Breast epithelium (tissue), 4 donors: Measurements from ENCODE around the gene POLDIP2. TPM values are rescaled to one million over a fixed set of nuclear protein-coding genes. Genes with fewer than 3 reads are reported as not detected.

Experiments used
- DNase-seq, 2 donors: peaks; one replicate each; pipeline ENCODE4 v3.0.0-alpha.2; 2019; ENCODE audit warnings: low spot score in 2 of 2
- H3K27ac ChIP-seq, 2 donors: fragments of 200-600 bp; sonication (generic) in 1 of 2; one replicate each; pipeline ENCODE4 v1.5.1; 2016 to 2019; ENCODE audit warnings: mild to moderate bottlenecking in 1 of 2
- H3K27me3 ChIP-seq, 2 donors: fragments of 200-600 bp; sonication (generic) in 1 of 2; one replicate each; pipeline versions ENCODE4 v1.5.1 to v1.6.0; 2017 to 2019; ENCODE audit warnings: control low read depth in 1 of 2, mild to moderate bottlenecking in 1 of 2
- H3K36me3 ChIP-seq: fragments of 200-600 bp; one replicate; pipeline ENCODE4 v1.5.1; 2019
- H3K4me1 ChIP-seq, 2 donors: fragments of 200-600 bp; sonication (generic); one replicate each; pipeline ENCODE4 v1.5.1; 2016 to 2019; ENCODE audit warnings: control low read depth in 1 of 2
- H3K4me3 ChIP-seq, 3 donors: fragments of 200-600 bp; sonication (generic); 1 replicate in 2 of 3; 2 replicates in 1 of 3; pipeline ENCODE4 v1.5.1; 2016 to 2019; ENCODE audit warnings: mild to moderate bottlenecking in 3 of 3, moderate library complexity in 2 of 3
- H3K9me3 ChIP-seq, 2 donors: fragments of 200-600 bp; sonication (generic) in 1 of 2; one replicate each; pipeline ENCODE4 v1.5.1; 2016 to 2019; ENCODE audit warnings: control low read depth in 1 of 2
- POLR2A ChIP-seq: fragments of 450-650 bp; IDR thresholded peaks from one replicate; pipeline ENCODE4 v1.6.1; 2016; ENCODE audit warnings: antibody characterized with exemption, mild to moderate bottlenecking, moderate library complexity
- POLR2AphosphoS5 ChIP-seq, 3 donors: sonication (generic); formaldehyde crosslinking; IDR thresholded peaks; one replicate each; pipeline ENCODE4 v1.6.1; 2017; ENCODE audit warnings: antibody characterized with exemption in 3 of 3
- intact Hi-C: fragments of 100-400 bp; cut with DNase I; formaldehyde crosslinking; loops from one replicate; pipeline ENCODE4 v1.15.1; 2023; ENCODE audit warnings: low total_unique reads
- total RNA-seq, 3 donors: library from RNA; depleted of rRNA; stranded (reverse); fragments of >200 nt; gene quantifications; one replicate each; pipeline ENCODE4 v1.1.0, GENCODE V29; 2016
- TF ChIP-seq, protein P1 (sequence below), 3 donors: fragments of 450-650 bp; IDR thresholded peaks; one replicate each; pipeline ENCODE4 v1.5.1; 2016 to 2017; ENCODE audit warnings: antibody characterized with exemption in 3 of 3, mild to moderate bottlenecking in 3 of 3, moderate library complexity in 3 of 3

Gene POLDIP2
- total RNA-seq, 3 donors from 2014 or later = 64.5 to 85.0 (median 69.8) TPM

DNA sequence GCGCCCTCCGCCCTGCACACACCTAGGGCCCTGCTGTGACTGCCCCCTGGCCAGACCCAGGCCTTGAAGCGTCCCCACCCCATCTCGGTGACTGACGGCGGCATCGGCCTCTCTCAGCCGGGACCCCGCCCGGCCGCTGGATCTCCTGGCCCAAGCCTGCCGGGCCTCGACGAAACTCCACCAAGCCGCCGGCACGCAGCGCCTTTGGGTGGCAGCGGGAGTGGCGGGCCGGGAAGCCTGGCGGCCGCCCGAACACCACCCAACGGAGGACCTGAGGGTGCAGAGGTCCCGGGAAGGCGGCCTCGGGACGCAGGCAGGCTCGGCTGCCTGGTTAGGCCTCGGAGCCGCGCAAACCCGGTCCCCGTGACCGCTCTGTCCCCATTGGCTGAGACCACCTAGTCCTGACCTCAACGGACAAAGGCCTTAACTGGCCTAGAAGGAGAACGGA is 50.3 kb downstream of the POLDIP2 start:
- H3K27ac ChIP-seq = no peak overlapping the region
- no peaks in the 10 kb centered on the region for H3K4me1 ChIP-seq
- intact Hi-C loops = no loop called here
- DNase-seq = no peak
- TF ChIP-seq POLR2A (no peak), POLR2AphosphoS5 (IDR thresholded peaks at IDR 0.05) (no peak)
- TF ChIP-seq, protein P1, sequence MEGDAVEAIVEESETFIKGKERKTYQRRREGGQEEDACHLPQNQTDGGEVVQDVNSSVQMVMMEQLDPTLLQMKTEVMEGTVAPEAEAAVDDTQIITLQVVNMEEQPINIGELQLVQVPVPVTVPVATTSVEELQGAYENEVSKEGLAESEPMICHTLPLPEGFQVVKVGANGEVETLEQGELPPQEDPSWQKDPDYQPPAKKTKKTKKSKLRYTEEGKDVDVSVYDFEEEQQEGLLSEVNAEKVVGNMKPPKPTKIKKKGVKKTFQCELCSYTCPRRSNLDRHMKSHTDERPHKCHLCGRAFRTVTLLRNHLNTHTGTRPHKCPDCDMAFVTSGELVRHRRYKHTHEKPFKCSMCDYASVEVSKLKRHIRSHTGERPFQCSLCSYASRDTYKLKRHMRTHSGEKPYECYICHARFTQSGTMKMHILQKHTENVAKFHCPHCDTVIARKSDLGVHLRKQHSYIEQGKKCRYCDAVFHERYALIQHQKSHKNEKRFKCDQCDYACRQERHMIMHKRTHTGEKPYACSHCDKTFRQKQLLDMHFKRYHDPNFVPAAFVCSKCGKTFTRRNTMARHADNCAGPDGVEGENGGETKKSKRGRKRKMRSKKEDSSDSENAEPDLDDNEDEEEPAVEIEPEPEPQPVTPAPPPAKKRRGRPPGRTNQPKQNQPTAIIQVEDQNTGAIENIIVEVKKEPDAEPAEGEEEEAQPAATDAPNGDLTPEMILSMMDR (IDR thresholded peaks at IDR 0.05) = no peak
- H3K36me3 ChIP-seq = no peaks in the 10 kb centered on the region
- no peaks in the 10 kb centered on the region for H3K9me3 ChIP-seq
- H3K4me3 ChIP-seq = no peak overlapping the region
- H3K27me3 ChIP-seq = peaks cover 0 to 7% of the 10 kb centered on the region in 2 donors

DNA sequence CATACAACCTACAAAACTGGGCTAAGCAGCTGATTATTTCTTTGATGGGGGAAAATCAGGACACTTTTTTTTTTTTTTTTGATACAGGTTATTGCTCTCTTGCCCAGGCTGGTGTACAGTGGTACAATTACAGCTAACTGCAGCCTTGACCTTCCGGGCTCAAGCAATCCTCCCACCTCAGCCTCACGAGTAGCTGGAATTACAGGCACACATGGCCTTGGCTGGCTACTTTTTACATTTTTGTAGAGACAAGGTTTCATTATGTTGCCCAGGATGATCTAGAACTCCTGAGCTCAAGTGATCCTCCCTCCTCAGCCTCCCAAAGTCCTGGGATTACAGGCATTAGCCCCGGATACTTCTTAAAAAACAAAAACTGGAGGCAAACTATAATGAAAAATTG is 58.9 kb downstream of the POLDIP2 start:
- intact Hi-C loops = no loop called here
- Histone ChIP-seq H3K27me3 (no peaks in the 10 kb centered on the region), H3K27ac (no peak overlapping the region), H3K4me1 (no peaks in the 10 kb centered on the region), H3K9me3 (no peaks in the 10 kb centered on the region), H3K36me3 (no peaks in the 10 kb centered on the region), H3K4me3 (no peak overlapping the region)
- no peak for TF ChIP-seq POLR2AphosphoS5 (IDR thresholded peaks at IDR 0.05)
- no peak for DNase-seq

Other genes with a start within 250 kb of the POLDIP2 start
- gene TMEM97, start 38.3 kb downstream of the POLDIP2 start, total RNA-seq = 1 to 10 TPM; 7.2 to 9.8 (median 7.5) TPM
- 10 to 100 TPM; 40.2 to 52.8 (median 47.2) TPM for gene IFT20, start 22.1 kb downstream of the POLDIP2 start, total RNA-seq
- gene TNFAIP1, start 21.8 kb downstream of the POLDIP2 start, total RNA-seq = 10 to 100 TPM; 15.5 to 31.9 (median 28.5) TPM
- gene SEBOX, start 7.7 kb upstream of the POLDIP2 start, total RNA-seq = not detected
- gene VTN, start 12.8 kb upstream of the POLDIP2 start, total RNA-seq = 10 to 100 TPM in 1 of 3 donors, under 1 TPM in 2; 0.32 to 12.1 (median 0.98) TPM
- 10 to 100 TPM in 2 of 3 donors, 1 to 10 TPM in 1; 6.4 to 14.3 (median 13.8) TPM for gene SARM1, start 14.2 kb upstream of the POLDIP2 start, total RNA-seq
- 10 to 100 TPM; 11.2 to 22.7 (median 12.5) TPM for gene SLC46A1, start 48.7 kb upstream of the POLDIP2 start, total RNA-seq
- 1 to 10 TPM in 1 of 3 donors, under 1 TPM in 1, not detected in 1; 0.66 to 4.0 TPM for gene SLC13A2, start 116.1 kb upstream of the POLDIP2 start, total RNA-seq
- under 1 TPM in 1 of 3 donors, not detected in 2; 0.29 TPM for gene FOXN1, start 148.8 kb upstream of the POLDIP2 start, total RNA-seq
- 10 to 100 TPM; 19.2 to 34.1 (median 32.9) TPM for gene UNC119, start 195.1 kb upstream of the POLDIP2 start, total RNA-seq
- gene PIGS, start 214.0 kb upstream of the POLDIP2 start, total RNA-seq = 10 to 100 TPM; 35.4 to 63.5 (median 53.3) TPM
- 100 to 1,000 TPM in 1 of 3 donors, 10 to 100 TPM in 2; 19.7 to 191 (median 40.7) TPM for gene ALDOC, start 219.4 kb upstream of the POLDIP2 start, total RNA-seq
- 1 to 10 TPM; 3.3 to 5.8 (median 4.1) TPM for gene SPAG5, start 241.5 kb upstream of the POLDIP2 start, total RNA-seq